ENCODE data around the gene CCDC187.

CCDC187 gene

DNA sequence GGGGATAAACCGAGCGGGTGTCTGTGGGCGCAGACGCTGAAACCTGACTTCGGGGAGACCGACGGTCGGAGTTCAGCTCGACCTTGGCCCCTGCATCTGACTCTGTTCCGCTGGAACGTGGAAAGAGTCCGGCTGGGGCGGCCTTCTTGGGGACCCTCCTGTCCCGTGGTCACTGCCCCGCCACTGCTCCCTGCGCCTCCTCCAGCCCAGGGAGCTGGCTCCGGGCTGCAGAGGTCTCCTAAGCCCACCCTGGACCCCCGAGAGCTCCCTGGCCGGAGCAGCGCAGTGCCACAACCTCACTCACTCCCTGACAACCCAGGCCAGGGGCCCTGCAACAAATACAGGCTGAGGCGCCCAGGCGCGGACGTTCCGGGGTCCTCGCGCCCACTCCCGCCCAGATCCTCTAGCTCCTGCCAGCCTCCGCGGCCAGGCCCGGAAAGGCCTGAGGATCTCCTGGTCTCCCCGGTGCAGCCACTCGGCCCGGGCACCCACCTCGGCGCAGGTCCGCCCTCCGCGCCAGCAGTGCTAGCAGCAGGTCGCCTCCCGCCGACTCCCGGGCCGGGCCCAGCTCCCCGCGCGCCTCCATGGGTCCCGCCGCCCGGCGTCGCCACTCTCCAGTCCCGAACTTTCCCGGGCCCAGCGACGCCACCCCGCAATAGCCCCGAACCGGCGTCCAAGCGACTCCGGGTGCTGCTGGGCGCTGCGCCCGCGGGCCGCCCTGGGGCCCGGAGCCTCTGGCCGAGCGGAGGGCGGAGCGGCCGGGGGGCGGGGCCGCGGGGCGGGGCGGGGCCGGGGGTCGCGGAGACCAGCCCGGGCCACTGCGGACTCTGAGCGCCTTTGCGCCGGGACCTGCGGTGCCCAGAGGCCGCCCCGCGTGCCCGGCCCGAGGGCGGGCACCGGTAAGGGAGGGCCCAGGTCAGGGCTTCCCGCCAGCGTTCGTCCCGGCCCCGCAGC lies 101.2 kb downstream of the CCDC187 start:
- no peak for DNase-seq

GRCh38 chr9:136201609-136202453 lies 102.1 kb downstream of the CCDC187 start:
- no peak for DNase-seq

DNA sequence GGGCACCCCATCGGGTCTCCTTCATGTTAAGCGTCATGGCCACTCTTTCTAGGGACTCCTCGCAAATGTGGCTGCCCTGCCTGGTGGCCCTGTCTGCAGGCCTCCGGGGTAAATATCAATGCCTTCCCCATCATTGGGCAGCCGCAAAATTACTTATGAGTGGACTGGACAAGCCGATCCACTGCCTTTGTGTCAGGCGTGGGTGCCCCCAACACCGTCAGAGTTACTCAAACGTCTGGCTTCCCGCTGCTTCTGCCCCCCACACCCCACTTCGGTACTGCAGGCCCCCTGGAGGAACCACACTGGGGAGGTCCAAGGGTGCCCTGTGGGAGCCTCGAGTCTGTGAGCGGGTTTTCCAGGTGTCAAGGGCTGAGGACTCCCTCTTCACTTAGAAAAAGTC lies 102.7 kb downstream of the CCDC187 start:
- DNase-seq: no peak

DNA sequence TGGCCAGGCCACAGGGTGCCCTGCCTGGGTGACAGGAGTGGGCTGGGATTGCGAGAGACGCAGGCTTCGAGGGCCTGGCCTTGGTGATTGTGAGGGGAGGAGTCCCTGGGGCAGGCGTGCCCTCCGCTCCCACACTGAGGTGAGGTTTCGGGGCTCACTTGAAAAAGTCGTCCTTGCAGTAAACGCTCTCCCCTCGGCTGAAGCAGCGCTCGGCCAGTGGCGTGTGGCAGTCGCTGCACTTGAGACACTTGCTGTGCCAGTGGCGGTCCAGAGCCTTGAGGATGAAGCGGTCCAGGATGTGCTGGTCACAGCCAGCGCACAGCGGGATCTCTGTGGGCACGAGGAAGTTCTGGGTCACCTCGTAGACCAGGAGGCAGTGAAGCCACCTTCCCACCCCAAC lies 103.5 kb downstream of the CCDC187 start:
- DNase-seq: no peak

Measured in activated naive CD4-positive, alpha-beta T cell treated with Interleukin-2 at 50 U/mL for 16 hours (primary cell).